Keratinocyte (primary cell): ENCODE data around the gene OR2AJ1. TPM values are rescaled to one million over a fixed set of nuclear protein-coding genes. Genes with fewer than 3 reads are reported as not detected.

Experiments
- DNase-seq: peaks from one replicate; pipeline ENCODE4 v3.0.0-alpha.2; 2011; ENCODE audit warnings: low read depth, missing footprints, low spot score
- FAIRE-seq: peaks from 2 replicates; lab custom pipeline; 2011; peaks lifted over from hg19 to GRCh38; lab: Jason Lieb, UNC
- H2AFZ ChIP-seq: 2 replicates; pipeline ENCODE4 v1.6.0; 2012; ENCODE audit warnings: low read length, control low read depth, inconsistent platforms; ENCODE audit not compliant: control insufficient read depth
- H3K27ac ChIP-seq: 2 replicates; pipeline ENCODE4 v1.5.1; 2011; ENCODE audit warnings: low read length; ENCODE audit not compliant: control insufficient read depth, insufficient read depth
- H3K27me3 ChIP-seq: 3 replicates; pipeline ENCODE4 v1.6.0; 2011; ENCODE audit warnings: low read length; ENCODE audit not compliant: control insufficient read depth, insufficient read depth; ENCODE audit errors: extremely low read depth
- H3K36me3 ChIP-seq, 2 experiments: 2 replicates in 1 of 2; 3 replicates in 1 of 2; pipeline ENCODE4 v1.5.1; 2011; ENCODE audit warnings: low read length in 2 of 2, mild to moderate bottlenecking in 1 of 2; ENCODE audit not compliant: control insufficient read depth in 2 of 2, insufficient read depth in 2 of 2; ENCODE audit errors: extremely low read depth in 1 of 2
- H3K4me1 ChIP-seq: 3 replicates; pipeline ENCODE4 v1.5.1; 2011; ENCODE audit warnings: low read length; ENCODE audit not compliant: control insufficient read depth, insufficient read depth; ENCODE audit errors: extremely low read depth
- H3K4me2 ChIP-seq: 3 replicates; pipeline ENCODE4 v1.6.0; 2011; ENCODE audit warnings: low read depth, low read length; ENCODE audit not compliant: control insufficient read depth, insufficient read depth; ENCODE audit errors: extremely low read depth
- H3K4me3 ChIP-seq, 3 experiments: fragments of 200-600 bp in 1 of 3; sonication (generic) in 1 of 3; 2 replicates in 2 of 3; 3 replicates in 1 of 3; pipeline ENCODE4 v1.5.1; 2011 to 2016; ENCODE audit warnings: low read length in 3 of 3, mild to moderate bottlenecking in 3 of 3, control low read depth in 2 of 3, inconsistent platforms in 1 of 3, low read depth in 1 of 3, mixed read lengths in 1 of 3, mixed run types in 1 of 3, moderate library complexity in 1 of 3; ENCODE audit not compliant: control insufficient read depth in 2 of 3, insufficient read depth in 2 of 3; ENCODE audit errors: extremely low read depth in 1 of 3
- H3K79me2 ChIP-seq: 2 replicates; pipeline ENCODE4 v1.6.0; 2012; ENCODE audit warnings: low read length; ENCODE audit not compliant: control insufficient read depth, insufficient read depth
- H3K9ac ChIP-seq: 3 replicates; pipeline ENCODE4 v1.6.0; 2011; ENCODE audit warnings: low read length; ENCODE audit not compliant: control insufficient read depth, insufficient read depth; ENCODE audit errors: extremely low read depth
- H3K9me1 ChIP-seq: 3 replicates; pipeline ENCODE4 v1.6.0; 2011; ENCODE audit warnings: low read length; ENCODE audit not compliant: control insufficient read depth, insufficient read depth; ENCODE audit errors: extremely low read depth
- H3K9me3 ChIP-seq: 2 replicates; pipeline ENCODE4 v1.5.1; 2012; ENCODE audit warnings: low read depth, low read length; ENCODE audit not compliant: control insufficient read depth
- H4K20me1 ChIP-seq: 3 replicates; pipeline ENCODE4 v1.6.0; 2011; ENCODE audit warnings: low read length; ENCODE audit not compliant: control insufficient read depth, insufficient read depth; ENCODE audit errors: extremely low read depth
- CTCF ChIP-seq, 3 experiments: IDR thresholded peaks in 1 of 3; conservative IDR thresholded peaks in 1 of 3; optimal IDR thresholded peaks in 1 of 3; 2 replicates in 2 of 3; 3 replicates in 1 of 3; pipeline versions ENCODE3 to v1.5.1; 2011; ENCODE audit warnings: low read length in 3 of 3, mild to moderate bottlenecking in 3 of 3, moderate library complexity in 2 of 3, control low read depth in 1 of 3, inconsistent platforms in 1 of 3; ENCODE audit not compliant: insufficient read depth in 2 of 3; ENCODE audit errors: extremely low read depth in 1 of 3
- EZH2 ChIP-seq: IDR thresholded peaks from one replicate; pipeline ENCODE4 v1.6.1; 2012; ENCODE audit warnings: inconsistent platforms, mild to moderate bottlenecking, low read length, moderate library complexity
- dilution Hi-C: fragments of 300-500 bp; cut with MboI; formaldehyde crosslinking; loops from one replicate; pipeline ENCODE4 v1.7.0; 2020; ENCODE audit warnings: low sequenced_read_pairs; ENCODE audit not compliant: extremely low pct_ligation_motif_present
- polyA plus RNA-seq, 5 experiments: library from polyadenylated mRNA; depleted of rRNA in 3 of 5; stranded (reverse) in 3 of 5; stranded (forward) in 1 of 5; unstranded in 1 of 5; fragments of >200 nt; gene quantifications; 1 replicate in 1 of 5; 2 replicates in 3 of 5; 3 replicates in 1 of 5; pipeline versions ENCODE4 v1.2.1 to v1.2.3, GENCODE V29; 2011 to 2012; ENCODE audit warnings: missing spikeins in 2 of 5, low read depth in 1 of 5, low replicate concordance in 1 of 5

The OR2AJ1 gene
- polyA plus RNA-seq, 1 donor (not counting 4 experiments of a cell fraction or from before 2014, with no cell fraction given), result not detected

GRCh38 chr1:247895976-247896375, 28.7 kb upstream of the OR2AJ1 start:
- Histone ChIP-seq H3K9me3 (peaks cover 3% of the 10 kb centered on the region), H3K79me2 (no peaks in the 10 kb centered on the region), H3K4me1 (no peaks in the 10 kb centered on the region), H3K4me3 (no peak overlapping the region), H3K9me1 (no peaks in the 10 kb centered on the region), H3K36me3 (no peaks in the 10 kb centered on the region), H3K27me3 (no peaks in the 10 kb centered on the region), H3K9ac (no peak overlapping the region), H3K27ac (no peak overlapping the region), H2AFZ (no peak overlapping the region), H4K20me1 (no peaks in the 10 kb centered on the region), H3K4me2 (no peak overlapping the region)
- DNase-seq (no peak), FAIRE-seq (no peak)
- TF ChIP-seq CTCF (optimal IDR thresholded peaks at IDR 0.05 in 1 of 3, IDR thresholded peaks at IDR 0.05 in 1 of 3, conservative IDR thresholded peaks at IDR 0.05 in 1 of 3; ENCODE audit: extremely low read depth in 1 of 3, insufficient read depth in 2 of 3, low read length in 3 of 3) (no peak), EZH2 (no peak)
- dilution Hi-C loops, result no loop called here

- Histone ChIP-seq H3K4me3 (no peak overlapping the region), H3K9me3 (no peaks in the 10 kb centered on the region), H3K4me1 (no peaks in the 10 kb centered on the region), H3K9ac (no peak overlapping the region), H3K9me1 (no peaks in the 10 kb centered on the region), H3K79me2 (no peaks in the 10 kb centered on the region), H3K27ac (no peak overlapping the region), H4K20me1 (no peaks in the 10 kb centered on the region), H2AFZ (no peak overlapping the region), H3K4me2 (no peak overlapping the region), H3K36me3 (no peaks in the 10 kb centered on the region), H3K27me3 (no peaks in the 10 kb centered on the region)
- DNase-seq (no peak), FAIRE-seq (no peak)
- dilution Hi-C loops, result no loop called here
- TF ChIP-seq EZH2 (no peak), CTCF (optimal IDR thresholded peaks at IDR 0.05 in 1 of 3, IDR thresholded peaks at IDR 0.05 in 1 of 3, conservative IDR thresholded peaks at IDR 0.05 in 1 of 3; ENCODE audit: extremely low read depth in 1 of 3, insufficient read depth in 2 of 3, low read length in 3 of 3) (no peak)
Observed at GRCh38 chr1:247904122-247904521, 20.6 kb upstream of the OR2AJ1 start.
